ENCODE results near the gene SPATA21. TPM values are rescaled to one million over a fixed set of nuclear protein-coding genes. Genes with fewer than 3 reads are reported as not detected.

The SPATA21 gene
- total RNA-seq, 1 donor from 2014 or later = not detected

- Mint-ChIP-seq H3K4me3 (ENCODE audit: unreplicated experiment) (no peak overlapping the region), H3K27me3 (ENCODE audit: unreplicated experiment) (peaks cover 6% of the 10 kb centered on the region), H3K36me3 (ENCODE audit: low read depth, unreplicated experiment) (no peaks in the 10 kb centered on the region), H3K4me1 (ENCODE audit: unreplicated experiment) (no peaks in the 10 kb centered on the region), H3K9me3 (ENCODE audit: unreplicated experiment) (no peaks in the 10 kb centered on the region), H3K27ac (ENCODE audit: unreplicated experiment) (no peak overlapping the region)
- TF ChIP-seq, protein P1, sequence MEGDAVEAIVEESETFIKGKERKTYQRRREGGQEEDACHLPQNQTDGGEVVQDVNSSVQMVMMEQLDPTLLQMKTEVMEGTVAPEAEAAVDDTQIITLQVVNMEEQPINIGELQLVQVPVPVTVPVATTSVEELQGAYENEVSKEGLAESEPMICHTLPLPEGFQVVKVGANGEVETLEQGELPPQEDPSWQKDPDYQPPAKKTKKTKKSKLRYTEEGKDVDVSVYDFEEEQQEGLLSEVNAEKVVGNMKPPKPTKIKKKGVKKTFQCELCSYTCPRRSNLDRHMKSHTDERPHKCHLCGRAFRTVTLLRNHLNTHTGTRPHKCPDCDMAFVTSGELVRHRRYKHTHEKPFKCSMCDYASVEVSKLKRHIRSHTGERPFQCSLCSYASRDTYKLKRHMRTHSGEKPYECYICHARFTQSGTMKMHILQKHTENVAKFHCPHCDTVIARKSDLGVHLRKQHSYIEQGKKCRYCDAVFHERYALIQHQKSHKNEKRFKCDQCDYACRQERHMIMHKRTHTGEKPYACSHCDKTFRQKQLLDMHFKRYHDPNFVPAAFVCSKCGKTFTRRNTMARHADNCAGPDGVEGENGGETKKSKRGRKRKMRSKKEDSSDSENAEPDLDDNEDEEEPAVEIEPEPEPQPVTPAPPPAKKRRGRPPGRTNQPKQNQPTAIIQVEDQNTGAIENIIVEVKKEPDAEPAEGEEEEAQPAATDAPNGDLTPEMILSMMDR (IDR thresholded peaks at IDR 0.05; ENCODE audit: unreplicated experiment) = no peak
- DNase-seq (ENCODE audit: low spot score) = no peak
These were observed 34.5 kb downstream of the SPATA21 start for GRCh38 chr1:16402742-16403141.

DNA sequence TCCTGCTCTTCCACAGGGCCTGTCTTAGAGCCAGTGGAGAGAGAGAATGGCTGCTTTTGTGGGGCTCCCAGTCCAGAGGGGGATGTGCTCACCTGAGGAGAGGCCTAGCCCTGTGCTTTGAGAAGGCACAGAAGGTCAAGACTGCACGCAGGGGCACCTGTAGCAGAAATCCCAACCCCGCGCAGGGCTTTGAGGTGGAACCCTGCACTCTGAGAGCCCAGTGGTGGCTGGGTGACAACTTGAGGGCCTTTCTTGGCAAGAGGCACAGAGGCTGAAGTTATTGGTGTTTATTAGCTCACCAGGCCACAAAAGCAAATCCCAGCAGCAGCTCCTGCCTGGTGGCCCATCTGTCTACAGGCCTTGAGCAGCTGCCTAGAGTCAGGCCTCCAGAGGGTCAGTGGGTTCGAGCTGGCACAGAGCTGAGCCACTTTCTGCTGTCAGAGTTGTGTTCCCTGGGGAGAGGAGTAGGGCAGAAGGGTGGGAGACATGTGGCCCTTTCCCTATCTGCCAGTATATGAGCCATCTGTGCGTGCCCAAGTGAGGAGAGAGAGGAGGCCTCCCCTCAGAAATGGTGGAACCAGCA is 38.8 kb downstream of the SPATA21 start:
- Mint-ChIP-seq H3K27ac (ENCODE audit: unreplicated experiment) (no peak overlapping the region), H3K9me3 (ENCODE audit: unreplicated experiment) (no peaks in the 10 kb centered on the region), H3K36me3 (ENCODE audit: low read depth, unreplicated experiment) (peaks cover 15% of the 10 kb centered on the region), H3K27me3 (ENCODE audit: unreplicated experiment) (peaks cover 4% of the 10 kb centered on the region), H3K4me3 (ENCODE audit: unreplicated experiment) (no peak overlapping the region), H3K4me1 (ENCODE audit: unreplicated experiment) (peaks cover 26% of the 10 kb centered on the region)
- TF ChIP-seq, protein P1 (IDR thresholded peaks at IDR 0.05; ENCODE audit: unreplicated experiment) = no peak
- no peak for DNase-seq (ENCODE audit: low spot score)

DNA sequence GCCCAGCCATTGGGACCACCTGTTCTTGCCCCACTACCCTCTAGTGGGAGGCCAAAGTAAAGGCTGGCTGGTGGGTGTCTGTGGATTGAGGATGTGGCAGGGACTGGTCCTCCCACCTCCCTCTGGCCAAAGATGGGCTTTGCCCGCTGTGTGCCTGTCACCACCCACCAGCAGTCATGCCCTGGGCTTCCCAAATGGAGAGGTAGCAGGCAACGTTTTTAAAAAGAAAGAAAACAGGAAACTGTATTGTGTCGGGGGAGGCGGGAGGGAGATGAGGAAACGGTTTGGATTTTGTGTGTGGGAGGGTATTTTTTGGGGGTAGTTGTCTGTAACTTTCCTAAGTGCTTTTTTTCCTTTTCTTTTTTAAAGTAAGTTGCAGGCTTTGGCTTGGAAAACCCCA is 40.1 kb downstream of the SPATA21 start:
- no peak for DNase-seq (ENCODE audit: low spot score)
- H3K36me3 Mint-ChIP-seq (ENCODE audit: low read depth, unreplicated experiment) = peaks cover 15% of the 10 kb centered on the region
- peak overlapping the region; percentile 42 for H3K4me3 Mint-ChIP-seq (ENCODE audit: unreplicated experiment)
- H3K4me1 Mint-ChIP-seq (ENCODE audit: unreplicated experiment) = peaks cover 37% of the 10 kb centered on the region
- TF ChIP-seq, protein P1 (IDR thresholded peaks at IDR 0.05; ENCODE audit: unreplicated experiment) = no peak
- no peak overlapping the region for H3K27ac Mint-ChIP-seq (ENCODE audit: unreplicated experiment)
- H3K9me3 Mint-ChIP-seq (ENCODE audit: unreplicated experiment) = no peaks in the 10 kb centered on the region
- H3K27me3 Mint-ChIP-seq (ENCODE audit: unreplicated experiment) = peaks cover 4% of the 10 kb centered on the region

DNA sequence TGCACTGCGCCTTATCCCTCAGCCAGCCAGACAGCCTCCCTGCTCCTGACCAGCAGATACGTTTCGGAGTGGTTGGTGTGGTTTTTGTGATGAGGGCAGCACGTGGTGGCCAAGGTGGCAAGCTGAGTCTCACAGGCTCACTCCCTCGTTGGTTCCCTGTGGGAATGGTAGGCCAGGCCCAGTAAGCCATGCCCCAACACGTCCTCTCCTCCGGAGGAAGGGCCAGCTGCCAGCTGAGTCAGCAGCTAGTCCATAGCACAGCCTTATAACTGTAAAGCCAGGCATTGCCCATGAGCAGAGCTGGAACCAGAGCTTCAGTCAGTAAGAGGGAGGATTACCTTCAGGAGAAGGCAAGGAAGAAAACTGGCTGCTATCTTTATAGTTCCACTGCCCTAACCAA is 40.6 kb downstream of the SPATA21 start:
- H3K4me1 Mint-ChIP-seq (ENCODE audit: unreplicated experiment) = peaks cover 43% of the 10 kb centered on the region
- peak overlapping the region; percentile 30 for H3K27ac Mint-ChIP-seq (ENCODE audit: unreplicated experiment)
- TF ChIP-seq, protein P1 (IDR thresholded peaks at IDR 0.05; ENCODE audit: unreplicated experiment) = no peak
- DNase-seq (ENCODE audit: low spot score) = no peak
- H3K36me3 Mint-ChIP-seq (ENCODE audit: low read depth, unreplicated experiment) = peaks cover 15% of the 10 kb centered on the region
- H3K27me3 Mint-ChIP-seq (ENCODE audit: unreplicated experiment) = peaks cover 4% of the 10 kb centered on the region
- H3K9me3 Mint-ChIP-seq (ENCODE audit: unreplicated experiment) = no peaks in the 10 kb centered on the region
- H3K4me3 Mint-ChIP-seq (ENCODE audit: unreplicated experiment) = peak overlapping the region; percentile 42

DNA sequence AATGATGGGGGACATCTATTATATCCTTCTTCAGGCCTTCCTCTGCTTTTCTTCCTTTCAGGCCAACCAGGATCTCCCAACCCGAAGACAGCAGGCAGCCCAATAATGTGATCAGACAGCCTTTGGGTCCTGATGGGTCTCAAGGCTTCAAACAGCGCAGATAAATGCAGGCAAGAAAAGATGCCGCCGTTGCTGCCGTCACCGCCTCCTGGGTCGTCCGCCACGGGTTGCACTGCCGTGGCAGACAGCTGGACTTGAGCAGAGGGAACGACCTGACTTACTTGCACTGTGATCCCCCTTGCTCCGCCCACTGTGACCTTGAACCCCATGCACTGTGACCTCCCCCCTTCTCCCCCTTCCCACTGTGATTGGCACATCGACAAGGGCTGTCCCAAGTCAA is 42.2 kb downstream of the SPATA21 start:
- TF ChIP-seq, protein P1 (IDR thresholded peaks at IDR 0.05; ENCODE audit: unreplicated experiment) = no peak
- Mint-ChIP-seq H3K36me3 (ENCODE audit: low read depth, unreplicated experiment) (peaks cover 15% of the 10 kb centered on the region), H3K4me3 (ENCODE audit: unreplicated experiment) (no peak overlapping the region), H3K27ac (ENCODE audit: unreplicated experiment) (no peak overlapping the region), H3K27me3 (ENCODE audit: unreplicated experiment) (peaks cover 2% of the 10 kb centered on the region), H3K4me1 (ENCODE audit: unreplicated experiment) (peaks cover 55% of the 10 kb centered on the region), H3K9me3 (ENCODE audit: unreplicated experiment) (no peaks in the 10 kb centered on the region)
- no peak for DNase-seq (ENCODE audit: low spot score)

All from endothelial cell (in vitro differentiated cells).